Left kidney (tissue), 2 donors: Measurements from ENCODE around the gene NDUFS1. TPM values are rescaled to one million over a fixed set of nuclear protein-coding genes. Genes with fewer than 3 reads are reported as not detected.
"Not testable (repeated sequence)": the region's sequence is repeated elsewhere in the genome, so short reads cannot be mapped to it uniquely, and the experiment has no call there.

Source experiments
- DNase-seq: peaks from one replicate; pipeline ENCODE4 v3.0.0-alpha.2; 2013
- polyA plus RNA-seq: library from polyadenylated mRNA; unstranded; fragments of 120-200 nt; gene quantifications from one replicate; pipeline ENCODE4 v1.2.1, GENCODE V29; 2013; ENCODE audit not compliant: insufficient read length

Gene NDUFS1
- polyA plus RNA-seq, 1 donor: 96.3 TPM

DNA sequence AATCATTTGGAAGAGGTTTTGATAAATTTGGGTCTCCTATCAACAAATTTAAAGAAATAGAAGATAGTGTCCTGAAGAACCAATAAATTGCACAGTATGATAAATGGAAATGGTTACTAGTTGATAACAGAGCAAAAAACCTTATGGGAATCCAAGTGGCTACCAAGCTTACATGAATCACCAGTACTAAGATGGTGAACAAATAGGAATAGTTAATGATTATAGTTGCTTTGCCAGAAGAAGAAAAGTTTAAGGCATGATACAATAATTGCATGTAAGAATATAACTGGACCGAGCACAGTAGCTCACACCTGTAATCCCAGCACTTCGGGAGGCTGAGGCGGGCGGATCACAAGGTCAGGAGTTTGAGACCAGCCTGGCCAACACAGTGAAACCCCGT lies 53.7 kb downstream of the NDUFS1 start:
- DNase-seq: no peak

DNA sequence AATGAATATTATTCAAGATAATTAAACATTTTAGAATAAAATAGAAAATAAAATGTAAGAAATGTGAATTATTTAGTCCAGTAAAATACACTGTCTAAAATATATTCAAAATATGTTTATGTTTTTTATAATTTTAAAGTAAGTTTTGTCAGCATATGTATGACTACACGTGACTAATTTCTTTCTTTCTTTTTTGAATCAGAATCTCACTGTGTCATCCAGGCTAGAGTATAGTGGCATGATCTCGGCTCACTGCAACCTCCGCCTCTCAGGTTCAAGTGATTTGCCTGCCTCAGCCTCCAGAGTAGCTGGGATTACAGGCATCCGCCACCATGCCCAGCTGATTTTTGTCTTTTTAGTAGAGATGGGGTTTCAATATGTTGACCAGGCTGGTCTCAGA lies 54.2 kb downstream of the NDUFS1 start:
- no peak for DNase-seq

GRCh38 chr2:206098872-206099271 lies 60.4 kb downstream of the NDUFS1 start:
- not testable (repeated sequence) for DNase-seq

- no peak for DNase-seq
Measured at GRCh38 chr2:206098471-206098870, 60.8 kb downstream of the NDUFS1 start.

GRCh38 chr2:206096876-206097275 lies 62.4 kb downstream of the NDUFS1 start:
- DNase-seq: no peak

- no peak for DNase-seq
Measured at GRCh38 chr2:206095536-206096332, 63.5 kb downstream of the NDUFS1 start.

GRCh38 chr2:206092297-206092696 lies 66.9 kb downstream of the NDUFS1 start:
- DNase-seq: no peak

DNA sequence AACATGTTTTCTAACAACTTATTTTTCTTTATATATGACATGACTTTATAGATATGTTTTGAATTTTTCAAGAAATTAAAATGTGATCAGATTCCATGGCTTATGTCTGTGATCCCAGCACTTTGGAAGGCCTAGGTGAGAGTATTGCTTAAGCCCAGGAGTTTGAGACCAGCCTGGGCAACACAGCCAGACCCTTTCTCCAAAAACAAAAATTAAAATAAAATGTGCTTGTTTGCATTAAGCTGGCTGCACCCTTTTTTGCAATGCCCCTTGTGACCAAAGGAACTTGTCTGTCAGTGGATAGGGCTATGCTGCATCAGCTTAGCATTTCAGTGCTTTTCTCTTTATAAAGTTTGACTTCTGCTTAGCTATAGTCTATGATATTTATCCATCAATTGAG lies 71.0 kb downstream of the NDUFS1 start:
- no peak for DNase-seq

DNA sequence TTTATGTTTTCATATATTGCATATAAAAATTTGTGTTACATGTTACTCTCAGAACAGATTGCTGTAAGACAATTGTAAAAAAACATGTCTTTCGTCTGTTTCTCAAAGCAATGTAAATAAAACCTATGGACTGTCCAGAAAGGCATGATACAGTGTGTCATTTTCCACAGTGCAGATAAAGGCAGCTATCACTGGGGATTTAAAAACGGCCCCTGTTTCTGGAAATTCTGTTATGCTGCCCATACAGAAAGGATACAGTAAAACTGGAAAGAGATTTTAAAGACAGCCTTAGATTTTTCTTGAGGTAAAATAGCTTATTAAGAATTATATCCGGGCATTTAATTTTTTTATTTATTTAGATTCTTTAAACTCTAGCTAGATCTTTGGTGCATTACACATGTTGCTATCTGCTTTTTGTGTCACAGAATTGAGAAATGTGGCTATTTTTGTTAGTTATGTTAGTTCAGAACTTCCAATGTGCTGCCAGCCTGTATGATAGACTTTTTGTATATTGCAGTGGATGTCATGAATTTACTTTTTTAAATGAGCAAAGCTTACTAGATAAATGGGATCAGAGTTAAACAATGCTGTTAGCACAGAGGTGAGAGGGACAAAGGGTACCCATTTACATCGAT lies 72.4 kb downstream of the NDUFS1 start:
- peak; percentile 22 for DNase-seq

GRCh38 chr2:206085742-206086445 lies 73.3 kb downstream of the NDUFS1 start, which contains the start of gene INO80D:
INO80D (minus strand) TSS chr2:206086174; CDS start chr2:206063016, 23,158 bp downstream.
- peak; percentile 82 for DNase-seq

DNA sequence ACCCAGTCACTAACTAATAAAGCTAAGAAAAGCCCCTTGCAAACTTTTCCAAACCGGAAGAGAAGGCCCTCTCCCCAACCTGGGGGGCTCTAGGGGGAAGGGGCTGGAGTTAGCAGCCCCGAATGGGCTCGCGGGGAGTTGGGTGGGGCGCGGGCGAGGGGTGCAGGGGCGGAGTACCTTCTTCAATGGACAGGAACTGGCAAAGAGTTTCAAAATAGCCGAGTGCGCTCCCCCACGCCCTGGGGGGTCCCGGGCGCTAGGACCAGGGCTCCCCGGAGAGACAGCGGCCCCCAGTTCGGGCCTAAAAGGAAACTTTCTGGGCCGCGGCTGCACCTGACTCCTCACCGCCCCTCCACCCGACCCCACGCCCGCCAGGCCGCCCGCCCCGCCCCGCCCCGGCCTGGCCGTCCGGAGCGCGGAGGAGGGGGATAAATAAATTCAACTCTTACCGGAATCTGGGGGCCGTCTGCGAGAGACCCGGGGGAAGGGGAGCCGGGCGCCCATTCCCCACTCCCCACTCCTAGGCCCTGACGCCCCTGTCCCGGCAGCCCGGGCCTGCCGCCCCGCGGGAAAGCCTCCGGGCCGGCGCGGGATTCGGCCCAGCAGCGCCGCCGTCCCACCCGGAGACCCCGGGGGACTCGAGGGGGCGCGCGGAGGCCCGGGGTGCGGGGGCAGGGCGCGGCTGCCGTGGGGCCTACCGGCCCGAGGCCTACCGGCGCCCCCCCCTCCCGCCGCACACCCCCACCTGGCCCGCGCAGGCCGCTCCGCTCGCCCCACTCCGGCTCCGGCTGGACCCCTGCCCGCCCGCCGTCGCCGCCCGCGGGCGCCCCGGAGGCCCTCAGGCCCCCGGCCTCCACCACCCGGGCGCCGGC lies 74.1 kb downstream of the NDUFS1 start:
- DNase-seq: peak; percentile 29

DNA sequence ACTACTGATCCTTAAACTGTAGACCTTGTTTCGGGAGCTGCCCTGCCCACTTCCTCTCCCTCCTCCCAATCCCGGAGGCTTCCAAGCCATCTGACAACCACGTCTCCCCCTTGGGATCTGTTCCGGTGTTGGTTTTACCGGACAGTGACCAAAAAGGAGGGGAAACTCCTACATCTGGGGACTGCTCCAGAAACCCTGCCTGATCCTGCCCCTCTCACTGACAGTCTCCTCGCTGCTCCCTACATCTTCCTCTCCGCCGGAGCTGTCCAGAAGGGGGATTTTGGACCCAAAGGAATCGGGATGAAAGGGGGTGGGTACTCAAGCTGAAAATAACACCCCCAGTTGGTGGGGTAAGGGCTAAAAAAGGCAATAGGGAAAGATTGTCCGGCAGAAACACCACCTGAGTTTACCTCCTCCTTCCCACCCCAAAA lies 74.8 kb downstream of the NDUFS1 start:
- DNase-seq: peak; percentile 77

- DNase-seq: peak; percentile 19
Measured at GRCh38 chr2:206083602-206084438, 75.4 kb downstream of the NDUFS1 start.

DNA sequence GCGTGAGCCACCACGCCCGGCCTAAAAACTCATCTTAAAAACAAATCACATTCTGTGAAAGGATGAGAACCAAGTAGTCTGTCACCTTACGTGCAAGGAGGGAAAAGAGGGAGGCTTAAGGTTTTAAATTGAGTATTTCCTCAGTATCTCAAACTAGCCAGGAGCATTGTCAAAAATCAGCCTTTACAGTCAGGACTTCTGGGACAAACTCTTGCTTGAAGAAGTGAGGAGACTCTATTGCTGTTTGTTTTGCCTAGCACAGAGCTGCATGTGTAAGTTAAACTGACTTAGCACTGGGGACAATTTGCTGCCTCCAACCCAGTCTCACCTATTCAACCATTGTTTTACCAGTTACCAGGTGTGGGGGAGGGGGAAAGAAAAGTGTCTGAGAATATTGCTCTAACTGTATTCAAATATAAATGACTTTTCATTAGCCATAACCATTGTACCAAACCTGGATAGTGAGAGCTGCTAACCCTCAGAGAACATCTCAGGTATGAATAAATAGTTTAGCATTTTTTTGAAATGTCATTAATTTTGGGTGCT lies 76.9 kb downstream of the NDUFS1 start:
- DNase-seq: no peak

DNA sequence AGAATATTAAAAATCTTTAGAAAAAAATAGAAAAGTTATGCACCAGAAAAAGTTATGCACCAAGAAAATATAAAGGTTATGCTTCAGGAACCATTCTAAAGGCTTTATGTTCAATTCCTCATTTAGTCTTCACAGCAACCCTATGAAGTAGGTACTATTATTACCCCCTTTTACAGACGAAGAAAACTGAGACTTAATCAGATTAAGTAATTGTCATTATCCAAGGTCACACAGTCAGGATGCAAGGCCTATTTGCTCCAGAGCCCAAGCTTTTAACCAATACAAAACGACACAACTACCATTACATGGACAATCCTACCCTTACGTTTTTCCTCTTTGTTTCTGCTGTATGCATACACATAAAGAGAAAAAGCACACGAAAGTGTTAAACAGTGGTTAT lies 78.3 kb downstream of the NDUFS1 start:
- DNase-seq: no peak

DNA sequence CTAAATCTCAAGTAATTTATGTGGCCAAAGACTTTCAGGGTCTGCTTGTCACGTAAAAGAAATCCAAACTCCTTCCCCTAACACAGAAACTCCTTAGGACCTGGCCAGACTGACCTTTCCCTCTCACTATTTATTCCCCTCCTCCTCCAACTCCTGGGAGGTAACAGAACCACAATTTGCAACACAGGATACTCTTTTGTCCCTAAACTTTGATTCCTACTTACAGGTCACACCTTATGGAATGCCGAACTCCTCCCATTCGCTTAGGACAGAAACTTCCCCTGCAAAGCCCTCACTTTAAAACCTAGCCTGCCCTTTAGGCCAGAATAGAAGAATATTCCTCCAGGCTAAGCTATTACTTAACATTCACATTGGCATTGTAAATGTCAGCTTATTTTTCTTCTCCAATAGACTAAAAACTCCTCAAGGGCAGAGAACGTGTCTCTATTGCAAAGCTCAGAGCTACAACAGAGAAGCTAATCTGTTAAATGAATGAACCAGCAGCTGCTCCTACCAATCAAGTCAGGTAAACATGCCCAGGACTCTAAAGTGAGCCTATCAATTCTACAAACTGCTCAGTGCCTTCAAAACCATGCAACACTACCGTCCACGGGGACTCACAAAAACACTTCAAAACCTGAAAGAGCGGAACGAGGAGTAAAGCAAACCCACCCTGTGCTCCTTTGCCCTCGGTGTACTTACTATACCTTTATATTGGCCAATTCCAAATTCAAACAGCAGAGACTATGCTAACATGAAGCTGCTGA lies 79.4 kb downstream of the NDUFS1 start:
- no peak for DNase-seq

DNA sequence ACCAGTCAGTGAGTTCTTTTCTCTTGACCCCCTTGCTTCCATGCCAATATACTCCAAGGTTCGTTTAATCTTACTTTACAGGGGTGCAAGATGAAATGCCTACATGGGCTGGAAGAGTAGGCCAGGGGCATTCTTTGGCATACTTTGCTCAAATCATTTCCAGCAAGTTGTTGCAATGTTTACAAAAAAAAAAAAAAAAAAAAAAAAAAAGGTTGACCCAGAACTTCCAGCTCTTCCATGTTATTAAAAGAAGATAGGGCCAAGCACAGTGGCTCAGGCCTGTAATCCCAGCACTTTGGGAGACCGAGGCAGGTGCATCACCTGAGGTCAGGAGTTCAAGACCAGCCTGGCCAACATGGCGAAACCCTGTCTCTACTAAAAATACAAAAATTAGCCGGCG lies 81.4 kb downstream of the NDUFS1 start:
- DNase-seq: not testable (repeated sequence)

DNA sequence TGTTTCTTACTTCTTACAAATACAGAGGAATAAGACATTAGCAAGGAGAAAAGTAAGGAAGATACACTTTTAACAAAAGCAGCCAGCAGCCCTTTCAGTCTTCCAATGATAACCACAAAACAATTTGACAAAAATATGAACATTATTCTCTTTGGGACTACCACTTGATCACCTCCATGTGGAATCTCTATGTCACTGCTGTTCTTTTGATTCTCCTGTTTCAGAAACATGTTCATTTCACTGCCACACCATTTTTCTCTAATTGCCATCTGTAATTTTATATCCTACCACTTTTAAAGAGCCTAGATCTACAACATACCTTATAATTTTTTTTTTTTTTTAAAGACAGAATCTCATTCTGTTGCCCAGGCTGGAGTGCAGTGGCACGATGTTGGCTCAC lies 84.1 kb downstream of the NDUFS1 start:
- DNase-seq: no peak

- no peak for DNase-seq
Measured at GRCh38 chr2:206071807-206072206, 87.4 kb downstream of the NDUFS1 start.

- DNase-seq: no peak
Measured at GRCh38 chr2:206069417-206069816, 89.8 kb downstream of the NDUFS1 start.
